ENCODE measurements around the gene VPS41. TPM values are rescaled to one million over a fixed set of nuclear protein-coding genes. Genes with fewer than 3 reads are reported as not detected.

The VPS41 gene
- total and polyA plus RNA-seq, 2 donors from 2014 or later, result 21.8 to 94.0 TPM

DNA sequence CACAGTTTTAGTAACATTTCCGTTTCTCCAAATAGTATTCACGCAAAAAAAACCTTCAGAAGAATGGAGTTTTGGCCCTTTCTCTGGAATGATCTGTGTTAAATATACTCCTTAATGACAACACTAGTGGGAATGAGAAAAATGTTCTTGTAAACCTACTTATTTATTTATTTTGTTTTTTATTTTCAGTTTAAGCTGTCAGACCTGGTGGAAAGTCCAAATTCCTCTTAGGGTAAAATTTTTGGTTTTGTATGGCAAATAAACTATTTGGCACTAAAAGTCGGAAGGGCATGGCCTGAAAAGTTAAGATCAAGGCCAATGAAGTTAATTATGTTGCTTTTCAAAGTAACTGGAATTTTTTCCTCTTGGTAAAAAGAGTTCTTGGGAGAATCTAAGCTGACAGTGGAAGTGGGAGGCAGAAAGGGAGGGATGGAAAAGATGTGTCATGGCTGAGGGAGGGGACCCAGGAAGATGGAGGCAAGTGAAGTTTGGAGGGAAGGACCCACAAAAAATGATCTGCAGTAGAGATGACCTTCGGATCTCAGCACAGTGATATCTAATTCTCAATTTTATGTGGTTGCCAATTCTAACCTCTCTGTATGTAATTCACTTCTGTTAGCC is 33.5 kb upstream of the VPS41 start:
- Histone ChIP-seq H3K9ac (ENCODE audit: low read length in 3 of 3) (no peak overlapping the region), H3K27me3 (ENCODE audit: control insufficient read depth, insufficient read depth, low read length) (no peaks in the 10 kb centered on the region), H3K4me3 (ENCODE audit: low read length in 3 of 3) (no peak overlapping the region), H3K4me1 (ENCODE audit: control insufficient read depth in 2 of 3, insufficient read depth in 2 of 3, low read depth in 1 of 3, low read length in 3 of 3) (no peaks in the 10 kb centered on the region), H3K9me3 (ENCODE audit: control insufficient read depth in 2 of 3, insufficient read depth in 1 of 3, low read length in 3 of 3) (no peaks in the 10 kb centered on the region), H3K27ac (ENCODE audit: low read depth in 2 of 2, low read length in 2 of 2) (no peak overlapping the region), H3K36me3 (ENCODE audit: control insufficient read depth in 2 of 3, insufficient read depth in 3 of 3, low read length in 3 of 3) (no peaks in the 10 kb centered on the region)
- intact Hi-C loops (cut with DNase I), result no loop called here
- DNase-seq (no peak), FAIRE-seq (no peak)
- TF ChIP-seq, protein P1, sequence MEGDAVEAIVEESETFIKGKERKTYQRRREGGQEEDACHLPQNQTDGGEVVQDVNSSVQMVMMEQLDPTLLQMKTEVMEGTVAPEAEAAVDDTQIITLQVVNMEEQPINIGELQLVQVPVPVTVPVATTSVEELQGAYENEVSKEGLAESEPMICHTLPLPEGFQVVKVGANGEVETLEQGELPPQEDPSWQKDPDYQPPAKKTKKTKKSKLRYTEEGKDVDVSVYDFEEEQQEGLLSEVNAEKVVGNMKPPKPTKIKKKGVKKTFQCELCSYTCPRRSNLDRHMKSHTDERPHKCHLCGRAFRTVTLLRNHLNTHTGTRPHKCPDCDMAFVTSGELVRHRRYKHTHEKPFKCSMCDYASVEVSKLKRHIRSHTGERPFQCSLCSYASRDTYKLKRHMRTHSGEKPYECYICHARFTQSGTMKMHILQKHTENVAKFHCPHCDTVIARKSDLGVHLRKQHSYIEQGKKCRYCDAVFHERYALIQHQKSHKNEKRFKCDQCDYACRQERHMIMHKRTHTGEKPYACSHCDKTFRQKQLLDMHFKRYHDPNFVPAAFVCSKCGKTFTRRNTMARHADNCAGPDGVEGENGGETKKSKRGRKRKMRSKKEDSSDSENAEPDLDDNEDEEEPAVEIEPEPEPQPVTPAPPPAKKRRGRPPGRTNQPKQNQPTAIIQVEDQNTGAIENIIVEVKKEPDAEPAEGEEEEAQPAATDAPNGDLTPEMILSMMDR (IDR thresholded peaks at IDR 0.05; ENCODE audit: borderline replicate concordance, extremely low read depth, insufficient read depth), result no peak

DNA sequence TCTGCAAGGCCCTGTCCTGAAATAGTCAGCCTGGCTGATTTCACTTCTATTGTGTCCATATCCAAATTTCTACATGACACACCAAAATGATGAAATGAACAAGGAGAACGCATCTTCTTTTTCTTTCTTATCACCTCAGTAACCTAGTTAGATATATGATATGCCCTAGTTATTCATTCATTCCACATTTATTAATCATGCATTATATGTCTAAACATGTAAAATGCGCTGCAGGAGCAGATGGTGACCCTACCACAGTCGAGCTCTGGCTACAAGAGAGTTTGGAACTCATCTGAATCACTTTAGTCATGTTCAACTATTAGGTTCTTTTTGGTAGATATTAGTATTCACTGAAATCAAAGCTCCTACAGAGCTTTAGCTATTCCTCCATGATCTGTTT is 31.8 kb upstream of the VPS41 start:
- no peak overlapping the region for H3K9ac ChIP-seq (ENCODE audit: low read length in 3 of 3)
- H3K4me1 ChIP-seq (ENCODE audit: control insufficient read depth in 2 of 3, insufficient read depth in 2 of 3, low read depth in 1 of 3, low read length in 3 of 3), result no peaks in the 10 kb centered on the region
- no peaks in the 10 kb centered on the region for H3K36me3 ChIP-seq (ENCODE audit: control insufficient read depth in 2 of 3, insufficient read depth in 3 of 3, low read length in 3 of 3)
- H3K9me3 ChIP-seq (ENCODE audit: control insufficient read depth in 2 of 3, insufficient read depth in 1 of 3, low read length in 3 of 3), result no peaks in the 10 kb centered on the region
- TF ChIP-seq, protein P1 (IDR thresholded peaks at IDR 0.05; ENCODE audit: borderline replicate concordance, extremely low read depth, insufficient read depth), result no peak
- DNase-seq (no peak), FAIRE-seq (no peak)
- H3K27me3 ChIP-seq (ENCODE audit: control insufficient read depth, insufficient read depth, low read length), result no peaks in the 10 kb centered on the region
- intact Hi-C loops (cut with DNase I), result no loop called here
- H3K27ac ChIP-seq (ENCODE audit: low read depth in 2 of 2, low read length in 2 of 2), result no peak overlapping the region
- H3K4me3 ChIP-seq (ENCODE audit: low read length in 3 of 3), result no peak overlapping the region

DNA sequence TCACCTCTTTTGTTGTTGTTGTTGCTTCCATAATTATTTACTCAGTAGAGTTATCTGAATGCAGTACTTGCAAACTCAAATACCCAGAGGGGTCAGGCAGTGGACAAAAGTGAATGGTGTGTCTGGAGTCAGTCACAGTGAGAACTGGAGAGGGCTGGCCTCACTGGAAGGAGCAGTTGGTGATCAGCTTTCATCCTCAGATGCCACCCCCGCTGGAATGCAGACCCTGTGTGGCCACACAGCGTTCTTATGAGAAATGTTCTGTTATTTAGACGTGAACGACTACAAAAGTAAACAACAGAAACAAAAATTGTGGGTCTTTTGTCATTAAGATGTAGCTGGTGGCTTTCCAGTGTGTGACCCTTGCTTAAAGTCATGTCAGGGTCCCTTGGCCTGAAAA is 29.6 kb upstream of the VPS41 start:
- no peaks in the 10 kb centered on the region for H3K27me3 ChIP-seq (ENCODE audit: control insufficient read depth, insufficient read depth, low read length)
- TF ChIP-seq, protein P1 (IDR thresholded peaks at IDR 0.05; ENCODE audit: borderline replicate concordance, extremely low read depth, insufficient read depth), result no peak
- H3K4me3 ChIP-seq (ENCODE audit: low read length in 3 of 3), result no peak overlapping the region
- no peak overlapping the region for H3K9ac ChIP-seq (ENCODE audit: low read length in 3 of 3)
- no peak for DNase-seq
- H3K9me3 ChIP-seq (ENCODE audit: control insufficient read depth in 2 of 3, insufficient read depth in 1 of 3, low read length in 3 of 3), result no peaks in the 10 kb centered on the region
- H3K36me3 ChIP-seq (ENCODE audit: control insufficient read depth in 2 of 3, insufficient read depth in 3 of 3, low read length in 3 of 3), result no peaks in the 10 kb centered on the region
- intact Hi-C loops (cut with DNase I), result no loop called here
- H3K27ac ChIP-seq (ENCODE audit: low read depth in 2 of 2, low read length in 2 of 2), result no peak overlapping the region
- H3K4me1 ChIP-seq (ENCODE audit: control insufficient read depth in 2 of 3, insufficient read depth in 2 of 3, low read depth in 1 of 3, low read length in 3 of 3), result no peaks in the 10 kb centered on the region
- no peak for FAIRE-seq

DNA sequence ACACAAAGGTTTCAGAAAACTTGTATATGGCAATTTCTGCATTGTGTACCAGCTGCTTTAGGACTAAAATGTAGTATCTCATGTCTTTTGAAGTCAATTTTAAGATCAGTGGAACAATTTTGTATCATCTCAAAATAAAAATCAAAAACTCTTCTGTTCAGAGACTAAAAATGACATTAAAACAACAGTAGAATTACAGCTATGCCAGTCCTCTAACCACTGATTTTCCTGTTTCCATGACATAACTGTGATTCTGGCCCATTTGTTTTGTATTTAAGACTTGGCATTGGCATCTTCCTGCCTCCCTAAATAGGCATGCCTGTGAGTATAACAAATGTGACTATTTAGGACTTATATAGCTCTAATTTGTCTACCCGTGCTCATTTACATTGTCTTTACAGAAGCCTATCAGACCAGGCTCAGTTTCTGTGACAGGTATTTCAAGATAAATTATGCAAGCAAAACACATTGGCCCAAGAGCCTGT is 29.1 kb upstream of the VPS41 start:
- Histone ChIP-seq H3K9me3 (ENCODE audit: control insufficient read depth in 2 of 3, insufficient read depth in 1 of 3, low read length in 3 of 3) (no peaks in the 10 kb centered on the region), H3K27ac (ENCODE audit: low read depth in 2 of 2, low read length in 2 of 2) (no peak overlapping the region), H3K4me3 (ENCODE audit: low read length in 3 of 3) (no peak overlapping the region), H3K9ac (ENCODE audit: low read length in 3 of 3) (no peak overlapping the region), H3K4me1 (ENCODE audit: control insufficient read depth in 2 of 3, insufficient read depth in 2 of 3, low read depth in 1 of 3, low read length in 3 of 3) (no peaks in the 10 kb centered on the region), H3K27me3 (ENCODE audit: control insufficient read depth, insufficient read depth, low read length) (no peaks in the 10 kb centered on the region), H3K36me3 (ENCODE audit: control insufficient read depth in 2 of 3, insufficient read depth in 3 of 3, low read length in 3 of 3) (no peaks in the 10 kb centered on the region)
- TF ChIP-seq, protein P1 (IDR thresholded peaks at IDR 0.05; ENCODE audit: borderline replicate concordance, extremely low read depth, insufficient read depth), result no peak
- FAIRE-seq (no peak), DNase-seq (no peak)
- intact Hi-C loops (cut with DNase I), result no loop called here
